Cardiac septum (tissue), 1 donor: ENCODE measurements around the gene PRRC2B. TPM values are rescaled to one million over a fixed set of nuclear protein-coding genes. Genes with fewer than 3 reads are reported as not detected.
"Not testable (repeated sequence)": the region's sequence is repeated elsewhere in the genome, so short reads cannot be mapped to it uniquely, and the experiment has no call there.

Experiments used
- DNase-seq: peaks from one replicate; pipeline ENCODE4 v3.0.0-alpha.2; 2020; ENCODE audit warnings: low spot score
- intact Hi-C: fragments of 100-400 bp; cut with DNase I; formaldehyde crosslinking; loops from one replicate; pipeline ENCODE4 v1.14.0; 2022
- total RNA-seq: library from RNA; stranded (reverse); fragmentation: NEBNext Ultra II Directional; extraction: Animal tissue kit (Norgen Biotek cat#: 25700); gene quantifications from one replicate; pipeline ENCODE4 v1.2.1, GENCODE V29; 2021
- donor health status: DM: no; HTN: no; CAD: no.

The PRRC2B gene
- total RNA-seq, 1 donor from 2014 or later = 151 TPM

GRCh38 chr9:131457746-131458145, 63.9 kb downstream of the PRRC2B start:
- DNase-seq = peak; percentile 19
- intact Hi-C loops = no loop called here

GRCh38 chr9:131459056-131459455, 65.2 kb downstream of the PRRC2B start:
- intact Hi-C loops = no loop called here
- DNase-seq = peak; percentile 54

- peak; percentile 31 for DNase-seq
- intact Hi-C loops = loop anchor here (10.0 kb wide), 1 partner anchor 276 kb away; no protein-coding TSS in a partner anchor
Measured at GRCh38 chr9:131461166-131461565, 67.3 kb downstream of the PRRC2B start.

GRCh38 chr9:131464354-131465000, 70.6 kb downstream of the PRRC2B start:
- DNase-seq = peak; percentile 44
- intact Hi-C loops = loop anchor here (10.0 kb wide), 1 partner anchor 280 kb away; no protein-coding TSS in a partner anchor

GRCh38 chr9:131465401-131465800, 71.5 kb downstream of the PRRC2B start:
- intact Hi-C loops = loop anchor here (10.0 kb wide), 1 partner anchor 281 kb away; no protein-coding TSS in a partner anchor
- peak; percentile 27 for DNase-seq

GRCh38 chr9:131467214-131467935, 73.5 kb downstream of the PRRC2B start:
- DNase-seq = peak; percentile 64
- intact Hi-C loops = loop anchor here (10.0 kb wide), 1 partner anchor 283 kb away; no protein-coding TSS in a partner anchor

GRCh38 chr9:131468031-131468430, 74.1 kb downstream of the PRRC2B start:
- no peak for DNase-seq
- intact Hi-C loops = loop anchor here (10.0 kb wide), 1 partner anchor 283 kb away; no protein-coding TSS in a partner anchor

GRCh38 chr9:131469356-131469755, 75.5 kb downstream of the PRRC2B start:
- peak; percentile 36 for DNase-seq
- intact Hi-C loops = loop anchor here (10.0 kb wide), 1 partner anchor 285 kb away; no protein-coding TSS in a partner anchor

- DNase-seq = peak; percentile 54
- intact Hi-C loops = loop anchor here (10.0 kb wide), 1 partner anchor 285 kb away; no protein-coding TSS in a partner anchor
Measured at GRCh38 chr9:131469951-131470350, 76.1 kb downstream of the PRRC2B start.

- peak; percentile 63 for DNase-seq
- intact Hi-C loops = no loop called here
Measured at GRCh38 chr9:131470581-131470991, 76.7 kb downstream of the PRRC2B start.

- DNase-seq, intact Hi-C loops: not testable (repeated sequence)
Measured at GRCh38 chr9:131472085-131472484, 78.2 kb downstream of the PRRC2B start.

- peak; percentile 35 for DNase-seq
- intact Hi-C loops = no loop called here
Measured at GRCh38 chr9:131473198-131473885, 79.5 kb downstream of the PRRC2B start.

- intact Hi-C loops = no loop called here
- DNase-seq = peak; percentile 58
Measured at GRCh38 chr9:131473891-131474290, 80.0 kb downstream of the PRRC2B start.

GRCh38 chr9:131474711-131475110, 80.8 kb downstream of the PRRC2B start:
- intact Hi-C loops = loop anchor here (5.0 kb wide), 2 partner anchors 82 to 122 kb away; partner anchors contain the start of gene PRRC2B
- DNase-seq = peak; percentile 56

GRCh38 chr9:131475111-131475955, 81.4 kb downstream of the PRRC2B start:
- intact Hi-C loops = loop anchor here (5.0 kb wide), 2 partner anchors 83 to 123 kb away; partner anchors contain the start of gene PRRC2B
- DNase-seq = peak; percentile 69

- intact Hi-C loops = loop anchor here (5.0 kb wide), 2 partner anchors 84 to 124 kb away; partner anchors contain the start of gene PRRC2B
- DNase-seq = peak; percentile 47
Measured at GRCh38 chr9:131475956-131476776, 82.3 kb downstream of the PRRC2B start.

- intact Hi-C loops = loop anchor here (5.0 kb wide), 2 partner anchors 85 to 125 kb away; partner anchors contain the start of gene PRRC2B
Measured at GRCh38 chr9:131476777-131477345, 83.0 kb downstream of the PRRC2B start.

More at GRCh38 chr9:131476777-131477345, 83.0 kb downstream of the PRRC2B start:
- peak; percentile 77 for DNase-seq
